Adrenal gland (tissue), 5 donors: ENCODE measurements around the gene LRP1B.

Source experiments
- POLR2A ChIP-seq, 2 donors: fragments of 450-650 bp; IDR thresholded peaks; one replicate each; pipeline ENCODE4 v1.6.1; 2017; ENCODE audit warnings: antibody characterized with exemption in 2 of 2, mild to moderate bottlenecking in 2 of 2, moderate library complexity in 1 of 2
- TF ChIP-seq, protein P1 (sequence below), 6 experiments: fragments of 450-650 bp in 4 of 6; fragments of 200-600 bp in 2 of 6; sonication (generic) in 1 of 6; IDR thresholded peaks; 1 replicate in 5 of 6; 2 replicates in 1 of 6; pipeline versions ENCODE4 v1.5.1 to v1.8.0; 2016 to 2021; ENCODE audit warnings: antibody characterized with exemption in 6 of 6, mild to moderate bottlenecking in 2 of 6, moderate library complexity in 1 of 6
- donor health status: DM: no; HTN: no; CAD: no.

DNA sequence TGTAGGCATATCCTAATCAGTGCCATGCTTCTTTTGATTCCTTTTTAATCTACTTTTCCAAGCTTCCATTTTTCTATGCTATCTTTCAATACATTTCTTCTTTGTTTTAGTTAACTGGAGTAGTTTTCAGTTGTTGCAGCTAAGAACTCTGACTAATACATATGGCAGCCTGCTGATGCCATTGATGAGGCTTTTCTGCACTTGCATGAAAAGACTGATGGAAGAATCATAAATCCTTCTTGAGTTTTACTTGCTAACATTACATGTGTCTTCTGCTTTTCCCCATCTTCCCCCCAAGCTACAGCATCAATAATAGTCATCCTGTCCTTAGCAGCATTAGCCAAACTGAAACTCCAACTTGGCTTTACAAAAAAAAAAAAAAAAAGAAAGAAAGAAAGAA lies 203.3 kb downstream of the LRP1B start:
- TF ChIP-seq POLR2A (IDR thresholded peaks at IDR 0.05): no peak
- TF ChIP-seq, protein P1, sequence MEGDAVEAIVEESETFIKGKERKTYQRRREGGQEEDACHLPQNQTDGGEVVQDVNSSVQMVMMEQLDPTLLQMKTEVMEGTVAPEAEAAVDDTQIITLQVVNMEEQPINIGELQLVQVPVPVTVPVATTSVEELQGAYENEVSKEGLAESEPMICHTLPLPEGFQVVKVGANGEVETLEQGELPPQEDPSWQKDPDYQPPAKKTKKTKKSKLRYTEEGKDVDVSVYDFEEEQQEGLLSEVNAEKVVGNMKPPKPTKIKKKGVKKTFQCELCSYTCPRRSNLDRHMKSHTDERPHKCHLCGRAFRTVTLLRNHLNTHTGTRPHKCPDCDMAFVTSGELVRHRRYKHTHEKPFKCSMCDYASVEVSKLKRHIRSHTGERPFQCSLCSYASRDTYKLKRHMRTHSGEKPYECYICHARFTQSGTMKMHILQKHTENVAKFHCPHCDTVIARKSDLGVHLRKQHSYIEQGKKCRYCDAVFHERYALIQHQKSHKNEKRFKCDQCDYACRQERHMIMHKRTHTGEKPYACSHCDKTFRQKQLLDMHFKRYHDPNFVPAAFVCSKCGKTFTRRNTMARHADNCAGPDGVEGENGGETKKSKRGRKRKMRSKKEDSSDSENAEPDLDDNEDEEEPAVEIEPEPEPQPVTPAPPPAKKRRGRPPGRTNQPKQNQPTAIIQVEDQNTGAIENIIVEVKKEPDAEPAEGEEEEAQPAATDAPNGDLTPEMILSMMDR (IDR thresholded peaks at IDR 0.05): no peak
